ENCODE data around the gene UNC45B.
"Not testable (repeated sequence)": the region's sequence is repeated elsewhere in the genome, so short reads cannot be mapped to it uniquely, and the experiment has no call there.

DNA sequence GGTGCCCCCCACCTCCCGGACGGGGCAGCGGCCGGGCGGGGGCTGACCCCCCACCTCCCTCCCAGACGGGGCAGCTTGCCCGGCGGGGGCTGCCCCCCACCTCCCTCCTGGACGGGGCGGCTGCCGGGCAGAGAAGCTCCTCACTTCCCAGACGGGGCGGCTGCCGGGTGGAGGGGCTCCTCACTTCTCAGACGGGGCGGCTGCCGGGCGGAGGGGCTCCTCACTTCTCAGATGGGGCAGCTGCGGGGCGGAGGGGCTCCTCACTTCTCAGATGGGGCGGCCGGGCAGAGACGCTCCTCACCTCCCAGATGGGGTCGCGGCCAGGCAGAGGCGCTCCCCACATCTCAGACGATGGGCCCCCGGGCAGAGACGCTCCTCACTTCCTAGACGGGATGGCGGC lies 47.4 kb downstream of the UNC45B start:
- TF ChIP-seq, protein P1, sequence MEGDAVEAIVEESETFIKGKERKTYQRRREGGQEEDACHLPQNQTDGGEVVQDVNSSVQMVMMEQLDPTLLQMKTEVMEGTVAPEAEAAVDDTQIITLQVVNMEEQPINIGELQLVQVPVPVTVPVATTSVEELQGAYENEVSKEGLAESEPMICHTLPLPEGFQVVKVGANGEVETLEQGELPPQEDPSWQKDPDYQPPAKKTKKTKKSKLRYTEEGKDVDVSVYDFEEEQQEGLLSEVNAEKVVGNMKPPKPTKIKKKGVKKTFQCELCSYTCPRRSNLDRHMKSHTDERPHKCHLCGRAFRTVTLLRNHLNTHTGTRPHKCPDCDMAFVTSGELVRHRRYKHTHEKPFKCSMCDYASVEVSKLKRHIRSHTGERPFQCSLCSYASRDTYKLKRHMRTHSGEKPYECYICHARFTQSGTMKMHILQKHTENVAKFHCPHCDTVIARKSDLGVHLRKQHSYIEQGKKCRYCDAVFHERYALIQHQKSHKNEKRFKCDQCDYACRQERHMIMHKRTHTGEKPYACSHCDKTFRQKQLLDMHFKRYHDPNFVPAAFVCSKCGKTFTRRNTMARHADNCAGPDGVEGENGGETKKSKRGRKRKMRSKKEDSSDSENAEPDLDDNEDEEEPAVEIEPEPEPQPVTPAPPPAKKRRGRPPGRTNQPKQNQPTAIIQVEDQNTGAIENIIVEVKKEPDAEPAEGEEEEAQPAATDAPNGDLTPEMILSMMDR (IDR thresholded peaks at IDR 0.05; ENCODE audit: low read length), result not testable (repeated sequence)
- not testable (repeated sequence) for TF ChIP-seq EZH2 (IDR thresholded peaks at IDR 0.05; ENCODE audit: borderline replicate concordance, low read length)

Data from OCI-LY1 (cell line).